HCT116 (cell line): ENCODE results near the gene TMEM80. TPM values are rescaled to one million over a fixed set of nuclear protein-coding genes. Genes with fewer than 3 reads are reported as not detected.

Experiments used
- ATAC-seq: fragments of 200-7000 bp; cut with Tn5 transposase; 2 replicates; pipeline ENCODE4 v1.9.1; 2020; ENCODE audit warnings: mild to moderate bottlenecking, moderate library complexity
- BruUV-seq: library from RNA; stranded (reverse); fragments of 400-500 nt; replicated peaks from 2 replicates; lab custom pipeline; 2021; lab: Mats Ljungman, UMichigan
- CTCF ChIA-PET: fragments of 300-600 bp; sonication (Branson Sonifier 250); formaldehyde crosslinking; loops from one replicate; lab custom pipeline; 2021; ENCODE audit warnings: antibody characterized with exemption; lab: Charles Lee
- POLR2A ChIA-PET: fragments of 300-600, 350-600 bp; sonication (Branson Sonifier 250); formaldehyde crosslinking; loops from one replicate; lab custom pipeline; 2021; ENCODE audit warnings: antibody characterized with exemption; lab: Charles Lee
- RAD21 ChIA-PET, 2 experiments: fragments of 300-600 bp; sonication (Branson Sonifier 250); formaldehyde crosslinking; loops; one replicate each; lab custom pipeline; 2023; ENCODE audit warnings: low total read pairs in 2 of 2; ENCODE audit not compliant: uncharacterized antibody in 2 of 2, unreplicated experiment in 2 of 2, low non-redundant PET in 1 of 2; lab: Charles Lee
- DNase-seq: peaks from one replicate; pipeline ENCODE4 v3.0.0-alpha.2; 2010; ENCODE audit warnings: low read depth, low spot score
- H2AFZ ChIP-seq: fragments of 200-600 bp; shearing (Covaris generic), sonication (generic); 2 replicates; pipeline ENCODE4 v1.6.1; 2017; ENCODE audit warnings: low read depth, mixed run types, mixed read lengths, antibody characterized with exemption, low read length; ENCODE audit not compliant: poor library complexity, severe bottlenecking
- H3K27ac ChIP-seq: 2 replicates; pipeline ENCODE4 v1.5.1; 2012; ENCODE audit warnings: low read depth, low read length
- H3K27me3 ChIP-seq: fragments of 200-600 bp; sonication (generic); 2 replicates; pipeline ENCODE4 v1.6.1; 2016; ENCODE audit warnings: mixed run types, low read length, mixed read lengths; ENCODE audit not compliant: insufficient read depth
- H3K36me3 ChIP-seq, 2 experiments: fragments of 200-500 bp in 1 of 2; fragments of 200-600 bp in 1 of 2; sonication (Bioruptor generic) in 1 of 2; sonication (generic) in 1 of 2; 2 replicates each; pipeline versions ENCODE4 v1.5.1 to v1.6.1; 2014 to 2016; ENCODE audit warnings: low read length in 2 of 2, inconsistent platforms in 1 of 2, mixed read lengths in 1 of 2, mixed run types in 1 of 2; ENCODE audit not compliant: insufficient read depth in 2 of 2, control insufficient read depth in 1 of 2
- H3K4me1 ChIP-seq, 2 experiments: fragments of 200-600 bp in 1 of 2; sonication (generic) in 1 of 2; 2 replicates each; pipeline versions ENCODE4 v1.5.1 to v1.6.1; 2012 to 2017; ENCODE audit warnings: low read length in 2 of 2, inconsistent platforms in 1 of 2, mild to moderate bottlenecking in 1 of 2, mixed read lengths in 1 of 2, mixed run types in 1 of 2, moderate library complexity in 1 of 2; ENCODE audit not compliant: insufficient read depth in 2 of 2, control insufficient read depth in 1 of 2
- H3K4me2 ChIP-seq: fragments of 200-600 bp; sonication (generic); 2 replicates; pipeline ENCODE4 v1.6.1; 2017; ENCODE audit warnings: mixed run types, low read length, mixed read lengths
- H3K4me3 ChIP-seq, 2 experiments: fragments of 200-600 bp in 1 of 2; sonication (generic) in 1 of 2; replicated peaks in 1 of 2; 2 replicates each; pipeline ENCODE4 v1.5.1; 2011 to 2016; ENCODE audit warnings: low read length in 2 of 2, control low read depth in 1 of 2, low read depth in 1 of 2, mild to moderate bottlenecking in 1 of 2, mixed read lengths in 1 of 2, mixed run types in 1 of 2
- H3K79me2 ChIP-seq: fragments of 200-600 bp; sonication (generic); 2 replicates; pipeline ENCODE4 v1.6.1; 2017; ENCODE audit warnings: mild to moderate bottlenecking, mixed run types, low read length, moderate library complexity, mixed read lengths; ENCODE audit not compliant: insufficient read depth
- H3K9ac ChIP-seq: fragments of 200-600 bp; sonication (generic); 2 replicates; pipeline ENCODE4 v1.6.1; 2016; ENCODE audit warnings: low read length, mixed read lengths
- H3K9me2 ChIP-seq: fragments of 200-600 bp; sonication (generic), shearing (Covaris generic); 2 replicates; pipeline ENCODE4 v1.6.1; 2017; ENCODE audit warnings: mixed run types, mild to moderate bottlenecking, moderate library complexity; ENCODE audit not compliant: insufficient read depth
- H3K9me3 ChIP-seq, 2 experiments: fragments of 200-500 bp in 1 of 2; fragments of 200-600 bp in 1 of 2; sonication (Bioruptor generic) in 1 of 2; sonication (generic) in 1 of 2; 2 replicates each; pipeline ENCODE4 v1.6.1; 2014 to 2017; ENCODE audit warnings: low read length in 2 of 2, mixed read lengths in 2 of 2, inconsistent platforms in 1 of 2, low read depth in 1 of 2, mild to moderate bottlenecking in 1 of 2, mixed run types in 1 of 2, moderate library complexity in 1 of 2; ENCODE audit not compliant: control insufficient read depth in 1 of 2, insufficient read depth in 1 of 2
- H4K20me1 ChIP-seq: fragments of 200-600 bp; sonication (generic), shearing (Covaris generic); 2 replicates; pipeline ENCODE4 v1.6.1; 2017; ENCODE audit warnings: mixed run types, mild to moderate bottlenecking, moderate library complexity; ENCODE audit not compliant: insufficient read depth
- FOSL1 ChIP-seq: IDR thresholded peaks from 2 replicates; pipeline ENCODE4 v1.6.1; 2012; ENCODE audit warnings: low read depth
- JUND ChIP-seq: IDR thresholded peaks from 2 replicates; pipeline ENCODE4 v1.6.1; 2012
- POLR2A ChIP-seq: IDR thresholded peaks from 2 replicates; pipeline ENCODE4 v1.7.0; 2011; ENCODE audit warnings: borderline replicate concordance; ENCODE audit not compliant: insufficient read depth, insufficient read length; ENCODE audit errors: extremely low read depth
- SP1 ChIP-seq: IDR thresholded peaks from 2 replicates; pipeline ENCODE4 v1.6.1; 2012; ENCODE audit warnings: low read depth
- YY1 ChIP-seq: IDR thresholded peaks from 2 replicates; pipeline ENCODE4 v1.6.1; 2011; ENCODE audit warnings: low read length, low read depth, moderate library complexity, mild to moderate bottlenecking; ENCODE audit not compliant: insufficient replicate concordance; ENCODE audit errors: extremely low read depth
- ZFX ChIP-seq: fragments of 450-650 bp; IDR thresholded peaks from 2 replicates; pipeline ENCODE4 v1.6.1; 2017
- ZNF274 ChIP-seq: fragments of 200-500 bp; sonication (Bioruptor generic); IDR thresholded peaks from 2 replicates; pipeline ENCODE4 v1.6.1; 2014; ENCODE audit warnings: mild to moderate bottlenecking, low read depth, low read length, inconsistent platforms
- intact Hi-C: fragments of 100-400 bp; cut with micrococcal nuclease; formaldehyde crosslinking; loops from 2 replicates; pipeline ENCODE4 v1.10.0; 2022
- total RNA-seq: library from RNA; stranded (reverse); gene quantifications from one replicate; pipeline ENCODE4 v1.2.1, GENCODE V29; 2021; ENCODE audit not compliant: unreplicated experiment
- TF ChIP-seq, protein P1 (sequence below): IDR thresholded peaks from 2 replicates; pipeline ENCODE4 v1.6.1; 2012; ENCODE audit warnings: low read depth
- TF ChIP-seq, protein P2 (sequence below): IDR thresholded peaks from 2 replicates; pipeline ENCODE4 v1.6.1; 2012

Gene TMEM80
- total RNA-seq, 1 experiment from 2014 or later, result 18.4 TPM

DNA sequence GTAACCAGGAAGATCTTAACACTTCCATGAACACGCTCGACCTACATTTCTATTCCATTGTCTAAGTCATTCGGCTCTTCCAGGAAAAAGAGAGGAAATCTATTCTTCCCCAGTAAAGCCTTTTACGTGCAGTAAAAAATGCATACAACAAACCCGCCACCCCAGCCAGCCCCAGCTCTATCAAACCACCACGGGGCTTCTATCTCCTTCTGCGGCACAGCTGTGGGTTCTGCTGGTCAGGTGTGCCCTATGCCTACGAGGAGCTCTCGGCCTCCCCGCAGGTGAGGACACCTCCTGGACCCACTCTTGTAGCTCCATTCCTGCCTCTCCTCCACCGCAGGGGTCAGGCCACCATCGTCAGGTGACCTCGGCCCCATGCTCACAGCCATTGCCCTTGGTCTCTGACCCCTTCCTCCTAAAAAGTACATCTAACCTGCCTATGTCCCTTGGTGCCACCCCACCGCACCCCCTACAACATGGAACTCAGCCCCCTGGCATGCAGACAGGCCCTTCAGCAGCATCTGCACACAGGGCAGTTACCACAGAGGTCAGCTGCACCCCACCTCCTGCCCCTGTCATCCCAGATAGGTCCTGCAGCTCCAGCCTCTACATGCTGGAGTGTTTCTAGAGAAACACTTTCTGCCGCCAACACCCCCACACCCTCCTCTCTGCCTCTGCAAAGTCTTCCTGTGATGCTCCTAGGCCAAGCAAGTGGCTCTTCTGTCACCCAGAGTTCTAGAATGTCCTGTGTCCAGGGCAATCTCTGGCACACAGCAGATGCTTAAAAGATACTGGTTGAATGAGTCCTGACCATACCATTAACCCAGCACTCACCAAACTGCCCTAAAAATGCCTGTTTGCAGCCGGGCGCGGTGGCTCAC, 3.7 kb upstream of the TMEM80 start:
- H3K27me3 ChIP-seq, result no peaks in the 10 kb centered on the region
- ATAC-seq, result no peak
- no peaks in the 10 kb centered on the region for H4K20me1 ChIP-seq

DNA sequence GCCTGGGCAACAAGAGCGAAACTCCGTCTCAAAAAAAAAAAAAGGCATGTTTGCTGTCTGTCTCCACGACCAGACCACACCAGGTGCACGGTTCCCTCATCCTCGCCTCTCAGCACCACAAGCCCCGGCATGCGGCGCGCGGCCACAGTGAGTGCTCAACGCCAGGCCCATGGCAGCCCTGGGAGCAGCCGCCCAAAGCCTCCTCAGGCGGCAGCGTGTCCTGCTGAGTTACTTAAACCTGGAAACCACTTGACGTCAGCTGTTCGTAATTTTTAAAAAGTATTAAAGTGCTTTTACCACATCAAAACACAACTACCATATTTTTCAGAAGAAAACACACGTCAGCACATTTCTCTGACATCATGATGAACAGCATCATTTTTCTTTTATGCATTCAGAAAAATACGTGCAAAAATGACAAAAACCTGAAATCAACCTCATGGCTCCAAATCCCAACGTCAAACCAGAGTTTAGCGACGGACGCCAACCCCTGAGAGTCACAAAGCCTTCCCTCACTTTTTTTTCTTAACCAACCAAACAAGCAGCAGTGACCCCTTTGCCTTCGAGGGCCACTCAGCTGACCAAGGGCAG, 2.7 kb upstream of the TMEM80 start:
- Histone ChIP-seq H3K4me3 (no peak overlapping the region), H3K9me2 (no peaks in the 10 kb centered on the region), H3K79me2 (peaks cover 40% of the 10 kb centered on the region), H3K4me1 (peaks cover 8 to 31% of the 10 kb centered on the region in 2 experiments), H3K4me2 (peak overlapping the region; percentile 87), H3K9me3 (no peaks in the 10 kb centered on the region), H3K27me3 (no peaks in the 10 kb centered on the region), H3K27ac (no peak overlapping the region), H3K36me3 (peaks cover 5 to 6% of the 10 kb centered on the region in 2 experiments; a peak in 3 of 4 replicates), H4K20me1 (no peaks in the 10 kb centered on the region), H3K9ac (peak overlapping the region; percentile 22; the same call in 1 of the 2 replicates), H2AFZ (no peak overlapping the region)
- ATAC-seq (no peak), DNase-seq (no peak)
- no peak for TF ChIP-seq POLR2A
- TF ChIP-seq JUND, result no peak
- no peak for TF ChIP-seq ZFX
- TF ChIP-seq SP1, result no peak
- TF ChIP-seq, protein P1, sequence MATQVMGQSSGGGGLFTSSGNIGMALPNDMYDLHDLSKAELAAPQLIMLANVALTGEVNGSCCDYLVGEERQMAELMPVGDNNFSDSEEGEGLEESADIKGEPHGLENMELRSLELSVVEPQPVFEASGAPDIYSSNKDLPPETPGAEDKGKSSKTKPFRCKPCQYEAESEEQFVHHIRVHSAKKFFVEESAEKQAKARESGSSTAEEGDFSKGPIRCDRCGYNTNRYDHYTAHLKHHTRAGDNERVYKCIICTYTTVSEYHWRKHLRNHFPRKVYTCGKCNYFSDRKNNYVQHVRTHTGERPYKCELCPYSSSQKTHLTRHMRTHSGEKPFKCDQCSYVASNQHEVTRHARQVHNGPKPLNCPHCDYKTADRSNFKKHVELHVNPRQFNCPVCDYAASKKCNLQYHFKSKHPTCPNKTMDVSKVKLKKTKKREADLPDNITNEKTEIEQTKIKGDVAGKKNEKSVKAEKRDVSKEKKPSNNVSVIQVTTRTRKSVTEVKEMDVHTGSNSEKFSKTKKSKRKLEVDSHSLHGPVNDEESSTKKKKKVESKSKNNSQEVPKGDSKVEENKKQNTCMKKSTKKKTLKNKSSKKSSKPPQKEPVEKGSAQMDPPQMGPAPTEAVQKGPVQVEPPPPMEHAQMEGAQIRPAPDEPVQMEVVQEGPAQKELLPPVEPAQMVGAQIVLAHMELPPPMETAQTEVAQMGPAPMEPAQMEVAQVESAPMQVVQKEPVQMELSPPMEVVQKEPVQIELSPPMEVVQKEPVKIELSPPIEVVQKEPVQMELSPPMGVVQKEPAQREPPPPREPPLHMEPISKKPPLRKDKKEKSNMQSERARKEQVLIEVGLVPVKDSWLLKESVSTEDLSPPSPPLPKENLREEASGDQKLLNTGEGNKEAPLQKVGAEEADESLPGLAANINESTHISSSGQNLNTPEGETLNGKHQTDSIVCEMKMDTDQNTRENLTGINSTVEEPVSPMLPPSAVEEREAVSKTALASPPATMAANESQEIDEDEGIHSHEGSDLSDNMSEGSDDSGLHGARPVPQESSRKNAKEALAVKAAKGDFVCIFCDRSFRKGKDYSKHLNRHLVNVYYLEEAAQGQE, result no peak
- TF ChIP-seq FOSL1, result no peak
- TF ChIP-seq, protein P2, sequence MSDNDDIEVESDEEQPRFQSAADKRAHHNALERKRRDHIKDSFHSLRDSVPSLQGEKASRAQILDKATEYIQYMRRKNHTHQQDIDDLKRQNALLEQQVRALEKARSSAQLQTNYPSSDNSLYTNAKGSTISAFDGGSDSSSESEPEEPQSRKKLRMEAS, result no peak
- TF ChIP-seq YY1, result no peak
- intact Hi-C loops, result no loop called here
- BruUV-seq, result TSS peak; percentile 55
- ChIA-PET CTCF (no interaction called here), RAD21 (interaction anchor here in 1 of 2 experiments (0.6 kb wide), 1 partner anchor 50 kb away, joined by 8 read pairs; no protein-coding TSS in a partner anchor), POLR2A (interaction anchor here (0.5 kb wide), 1 partner anchor 64 kb away, joined by 3 read pairs; no protein-coding TSS in a partner anchor)

More for the DNA sequence above, 3.7 kb upstream of the TMEM80 start:
- no TSS peak for BruUV-seq
- no peaks in the 10 kb centered on the region for H3K9me3 ChIP-seq
- H3K4me2 ChIP-seq, result no peak overlapping the region
- TF ChIP-seq ZNF274, result no peak
- TF ChIP-seq, all 23 proteins: peak for 0
- no peak overlapping the region for H3K27ac ChIP-seq
- POLR2A ChIA-PET, result interaction anchor here (1.2 kb wide), 1 partner anchor 116 kb away, joined by 3 read pairs; the partner anchor contains the start of gene PHRF1
- H3K79me2 ChIP-seq, result peaks cover 31% of the 10 kb centered on the region
- no peak overlapping the region for H2AFZ ChIP-seq
- H3K4me1 ChIP-seq, result peaks cover 8 to 27% of the 10 kb centered on the region in 2 experiments
- CTCF ChIA-PET, result no interaction called here
- H3K9me2 ChIP-seq, result no peaks in the 10 kb centered on the region
- H3K9ac ChIP-seq, result no peak overlapping the region
- DNase-seq, result no peak
- peaks cover 7 to 9% of the 10 kb centered on the region in 2 experiments; a peak in 3 of 4 replicates for H3K36me3 ChIP-seq
- RAD21 ChIA-PET, result no interaction called here
- intact Hi-C loops, result no loop called here
- H3K4me3 ChIP-seq, result no peak overlapping the region
